Muscle layer of colon (tissue), 2 donors: ENCODE results near the gene UNC5CL.
"Not testable (repeated sequence)": the region's sequence is repeated elsewhere in the genome, so short reads cannot be mapped to it uniquely, and the experiment has no call there.

ENCODE experiments used
- H3K27ac ChIP-seq: one replicate; pipeline ENCODE4 v1.7.0; 2013; ENCODE audit warnings: low read depth, mild to moderate bottlenecking, low read length, moderate library complexity
- H3K27me3 ChIP-seq, 2 donors: one replicate each; pipeline ENCODE4 v1.7.0; 2013; ENCODE audit warnings: low read length in 2 of 2, mild to moderate bottlenecking in 2 of 2; ENCODE audit not compliant: insufficient read depth in 2 of 2, control insufficient read depth in 1 of 2
- H3K36me3 ChIP-seq: one replicate; pipeline ENCODE4 v1.7.0; 2013; ENCODE audit warnings: mild to moderate bottlenecking, low read length; ENCODE audit not compliant: insufficient read depth
- H3K4me1 ChIP-seq: one replicate; pipeline ENCODE4 v1.7.0; 2013; ENCODE audit warnings: mild to moderate bottlenecking, low read length; ENCODE audit not compliant: insufficient read depth
- H3K4me3 ChIP-seq, 2 donors: one replicate each; pipeline ENCODE4 v1.7.0; 2013; ENCODE audit warnings: low read length in 2 of 2, low read depth in 1 of 2, mild to moderate bottlenecking in 1 of 2, moderate library complexity in 1 of 2
- H3K9ac ChIP-seq: one replicate; pipeline ENCODE4 v1.7.0; 2013; ENCODE audit warnings: low read length
- H3K9me3 ChIP-seq: one replicate; pipeline ENCODE4 v1.7.0; 2013; ENCODE audit warnings: mild to moderate bottlenecking, low read length
- donor health status: abdominal sarcoma.
- donor health status: Adenocarcinoma of cecum.

The UNC5CL gene

DNA sequence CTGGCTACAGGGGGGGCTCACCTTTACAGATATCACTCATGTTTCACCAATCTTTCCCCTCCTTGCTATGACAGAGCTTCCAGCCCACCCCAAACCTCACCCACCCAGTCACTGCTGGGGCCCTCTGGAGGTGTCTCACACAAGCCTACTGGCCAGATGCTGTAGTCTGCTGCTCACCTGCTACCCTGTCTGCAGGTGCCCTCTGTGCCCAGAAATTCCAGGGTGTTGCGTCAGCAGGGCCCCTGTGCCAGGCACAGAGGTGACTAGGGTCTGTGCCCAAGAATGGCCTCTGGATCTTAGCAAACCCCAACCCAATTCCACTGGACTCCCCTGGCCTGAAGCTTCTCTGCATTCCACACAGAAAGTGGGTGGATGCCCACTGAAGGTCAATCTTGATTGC lies 21.4 kb downstream of the UNC5CL start:
- Histone ChIP-seq H3K27me3 (no peaks in the 10 kb centered on the region), H3K9ac (no peak overlapping the region), H3K4me3 (no peak overlapping the region), H3K4me1 (peaks cover 7% of the 10 kb centered on the region), H3K36me3 (no peaks in the 10 kb centered on the region), H3K27ac (no peak overlapping the region), H3K9me3 (no peaks in the 10 kb centered on the region)

DNA sequence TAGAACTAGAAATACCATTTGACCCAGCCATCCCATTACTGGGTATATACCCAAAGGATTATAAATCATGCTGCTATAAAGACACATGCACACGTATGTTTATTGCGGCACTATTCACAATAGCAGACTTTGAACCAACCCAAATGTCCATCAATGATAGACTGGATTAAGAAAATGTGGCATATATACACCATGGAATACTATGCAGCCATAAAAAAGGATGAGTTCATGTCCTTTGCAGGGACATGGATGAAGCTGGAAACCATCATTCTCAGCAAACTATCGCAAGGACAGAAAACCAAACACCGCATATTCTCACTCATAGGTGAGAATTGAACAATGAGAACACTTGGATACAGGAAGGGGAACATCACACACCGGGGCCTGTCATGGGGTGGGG lies 23.2 kb downstream of the UNC5CL start:
- not testable (repeated sequence) for H3K27ac ChIP-seq, H3K4me3 ChIP-seq, H3K9ac ChIP-seq, H3K27me3 ChIP-seq, H3K9me3 ChIP-seq, H3K36me3 ChIP-seq, H3K4me1 ChIP-seq

DNA sequence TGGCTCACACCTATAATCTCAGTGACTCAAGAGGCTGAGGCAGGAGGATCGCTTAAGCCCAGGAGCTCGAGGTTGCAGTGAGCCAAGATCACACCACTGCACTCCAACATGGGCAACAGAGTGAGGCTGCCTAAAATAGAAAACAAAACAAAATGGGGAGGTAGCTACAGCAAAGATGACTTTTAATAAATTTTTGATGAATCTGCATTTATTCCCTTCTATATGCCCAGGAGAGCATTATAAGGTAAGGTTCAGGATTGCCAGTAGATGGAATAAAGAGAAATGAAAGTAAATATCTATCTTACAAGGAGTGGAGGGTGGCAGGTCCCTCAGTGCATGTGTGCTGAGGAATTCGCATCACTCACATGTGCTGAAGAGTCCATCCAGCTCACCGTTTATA lies 24.2 kb downstream of the UNC5CL start:
- H3K27ac ChIP-seq = no peak overlapping the region
- H3K9me3 ChIP-seq = no peaks in the 10 kb centered on the region
- H3K27me3 ChIP-seq = no peaks in the 10 kb centered on the region
- H3K4me1 ChIP-seq = no peaks in the 10 kb centered on the region
- H3K9ac ChIP-seq = no peak overlapping the region
- H3K36me3 ChIP-seq = no peaks in the 10 kb centered on the region
- H3K4me3 ChIP-seq = no peak overlapping the region

DNA sequence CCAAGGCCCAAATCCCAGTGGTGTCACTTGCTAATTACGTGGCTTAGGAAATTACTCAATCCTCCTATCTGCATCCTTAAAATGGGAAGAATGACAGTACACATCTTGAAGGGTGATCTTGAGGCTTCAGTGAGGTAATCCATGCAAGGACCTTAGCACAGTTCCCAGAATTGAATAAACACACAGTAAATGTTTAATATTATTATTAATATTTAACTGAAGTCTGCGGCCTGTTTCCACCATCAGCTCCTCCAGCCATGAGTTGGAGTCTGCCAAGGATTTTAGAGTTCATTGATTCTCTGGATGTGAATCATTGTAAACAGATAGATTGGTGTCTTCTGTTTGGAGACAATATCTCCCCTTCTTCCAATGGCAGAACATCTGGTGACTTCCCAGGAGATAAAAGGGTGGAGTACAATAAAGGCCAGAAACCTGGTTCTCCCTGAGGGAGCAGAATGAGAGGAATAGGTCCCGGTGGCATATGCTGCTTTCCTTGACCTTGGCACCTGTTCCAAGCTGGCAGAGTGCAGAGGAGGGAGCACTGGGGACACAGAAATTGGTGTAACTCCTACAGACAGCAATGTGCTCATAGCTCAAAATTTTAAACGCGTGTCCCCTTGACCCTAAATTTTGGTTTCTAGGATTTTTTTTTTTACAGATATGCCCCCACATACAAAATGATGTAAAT lies 25.4 kb downstream of the UNC5CL start:
- Histone ChIP-seq H3K27ac (no peak overlapping the region), H3K4me1 (no peaks in the 10 kb centered on the region), H3K9me3 (no peaks in the 10 kb centered on the region), H3K27me3 (no peaks in the 10 kb centered on the region), H3K4me3 (no peak overlapping the region), H3K9ac (no peak overlapping the region), H3K36me3 (no peaks in the 10 kb centered on the region)

DNA sequence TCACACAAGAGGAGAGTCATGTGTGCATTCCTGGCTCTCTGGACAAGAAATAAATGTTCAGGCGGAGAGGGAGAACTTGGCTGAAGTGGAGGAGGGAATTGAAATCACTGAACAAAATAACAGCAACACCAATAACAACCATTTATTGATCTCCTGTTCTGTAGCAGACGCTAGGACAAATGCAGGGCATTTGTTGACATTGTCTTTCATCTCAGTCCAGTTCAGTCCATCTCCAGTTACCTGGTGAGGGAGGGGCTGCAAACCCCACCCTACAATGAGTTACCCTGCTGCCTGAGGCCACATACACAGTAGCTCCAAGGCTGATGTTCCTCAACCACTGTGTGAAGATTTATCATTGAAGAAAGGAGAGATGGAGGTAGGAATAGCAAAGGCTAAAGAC lies 27.3 kb downstream of the UNC5CL start:
- Histone ChIP-seq H3K4me1 (no peaks in the 10 kb centered on the region), H3K27me3 (no peaks in the 10 kb centered on the region), H3K9me3 (no peaks in the 10 kb centered on the region), H3K9ac (no peak overlapping the region), H3K36me3 (no peaks in the 10 kb centered on the region), H3K27ac (no peak overlapping the region), H3K4me3 (no peak overlapping the region)

DNA sequence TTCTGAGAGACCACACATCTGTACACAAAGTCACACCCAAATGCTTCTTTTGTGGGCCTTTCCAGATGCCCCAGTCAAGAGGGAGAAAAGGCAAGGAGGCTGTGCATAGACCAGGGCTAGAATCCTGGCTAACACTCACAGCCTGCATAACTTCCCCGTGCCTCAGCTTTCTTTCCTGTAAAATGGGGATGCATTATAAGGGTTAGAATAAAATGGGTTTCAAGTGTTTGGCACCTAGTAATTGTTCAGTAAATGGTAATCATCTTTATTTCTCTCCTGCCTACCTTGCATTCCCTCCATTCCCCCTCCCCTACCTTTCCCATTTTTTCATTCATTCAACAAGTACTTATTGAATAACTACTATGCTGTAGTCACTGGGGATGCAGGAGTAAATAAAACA lies 29.4 kb downstream of the UNC5CL start:
- Histone ChIP-seq H3K9ac (no peak overlapping the region), H3K27me3 (no peaks in the 10 kb centered on the region), H3K9me3 (no peaks in the 10 kb centered on the region), H3K4me3 (no peak overlapping the region), H3K36me3 (no peaks in the 10 kb centered on the region), H3K4me1 (no peaks in the 10 kb centered on the region), H3K27ac (no peak overlapping the region)

DNA sequence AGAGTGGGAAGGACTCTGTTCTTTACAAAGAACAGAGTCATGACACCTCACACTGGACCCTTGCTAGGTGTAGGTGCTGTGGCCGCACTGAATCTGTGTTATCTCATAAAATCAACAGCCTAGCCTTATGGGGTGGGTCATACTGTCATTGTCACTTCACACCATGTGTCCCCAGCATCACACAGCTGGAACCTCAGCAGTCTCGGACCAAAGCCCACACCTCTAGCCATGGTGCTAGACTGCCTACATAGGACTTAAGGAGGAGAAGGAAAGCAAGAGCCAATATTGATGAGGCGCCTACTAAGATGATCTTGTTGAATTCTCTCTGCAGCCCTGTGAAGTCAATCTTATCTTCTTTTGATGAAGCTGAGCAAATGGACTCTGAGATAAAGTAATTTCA lies 31.0 kb downstream of the UNC5CL start:
- H3K36me3 ChIP-seq = no peaks in the 10 kb centered on the region
- H3K4me3 ChIP-seq = no peak overlapping the region
- H3K9ac ChIP-seq = no peak overlapping the region
- no peaks in the 10 kb centered on the region for H3K27me3 ChIP-seq
- no peaks in the 10 kb centered on the region for H3K4me1 ChIP-seq
- no peaks in the 10 kb centered on the region for H3K9me3 ChIP-seq
- no peak overlapping the region for H3K27ac ChIP-seq

DNA sequence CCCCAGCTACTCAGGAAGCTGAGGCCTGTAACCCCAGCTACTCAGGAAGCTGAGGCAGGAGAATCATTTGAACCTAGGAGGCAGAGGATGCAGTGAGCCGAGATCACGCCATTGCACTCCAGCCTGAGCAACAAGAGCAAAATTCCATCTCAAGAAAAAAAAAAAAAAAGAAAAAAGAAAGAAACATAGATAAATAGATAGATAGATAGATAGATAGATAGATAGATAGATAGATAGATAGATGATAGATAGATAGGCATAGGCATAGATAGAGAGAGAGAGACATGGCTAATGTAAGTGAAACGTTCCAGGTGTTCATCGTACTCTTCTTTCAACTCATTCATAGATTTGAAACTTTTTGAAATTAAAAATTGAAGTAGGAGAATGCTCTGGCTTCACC lies 32.0 kb downstream of the UNC5CL start:
- not testable (repeated sequence) for H3K9me3 ChIP-seq, H3K36me3 ChIP-seq, H3K4me3 ChIP-seq, H3K27me3 ChIP-seq, H3K27ac ChIP-seq, H3K4me1 ChIP-seq, H3K9ac ChIP-seq

DNA sequence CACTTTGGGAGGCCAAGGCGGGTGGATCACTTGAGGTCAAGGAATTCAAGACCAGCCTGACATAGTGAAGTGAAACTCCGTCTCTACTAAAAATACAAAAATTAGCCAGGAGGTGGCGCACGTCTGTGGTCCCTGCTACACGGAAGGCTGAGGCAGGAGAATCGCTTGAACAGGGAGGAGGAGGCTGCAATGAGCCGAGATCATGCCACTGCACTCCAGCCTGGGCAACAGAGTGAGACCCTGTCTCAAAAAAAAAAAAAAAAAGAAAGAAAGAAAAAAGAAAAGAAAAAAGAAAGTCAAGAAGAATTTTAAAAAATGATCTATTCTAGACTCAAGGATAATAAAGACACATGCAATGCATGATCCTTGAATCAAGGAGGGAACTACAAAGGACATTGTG lies 32.8 kb downstream of the UNC5CL start:
- not testable (repeated sequence) for H3K27me3 ChIP-seq, H3K27ac ChIP-seq, H3K4me3 ChIP-seq, H3K4me1 ChIP-seq, H3K9me3 ChIP-seq, H3K9ac ChIP-seq, H3K36me3 ChIP-seq

DNA sequence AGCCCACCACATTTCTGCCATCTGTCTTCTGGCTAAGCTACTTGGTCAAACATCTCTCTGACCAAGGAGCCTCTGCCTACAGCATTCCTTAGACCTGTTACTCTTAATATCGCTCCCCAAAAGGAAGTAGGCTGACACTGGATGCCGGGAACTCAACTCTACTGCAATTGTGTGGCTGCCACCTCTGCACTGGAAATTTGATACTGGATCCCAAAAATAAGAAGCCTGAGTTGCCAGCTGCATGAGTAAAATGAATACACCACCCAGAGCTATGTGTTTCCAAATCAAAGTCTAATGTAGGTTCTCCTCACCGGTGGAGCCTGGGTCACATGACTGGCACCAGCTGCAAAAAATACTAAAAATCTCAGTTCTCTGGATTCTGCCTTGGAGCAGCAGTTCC lies 36.9 kb downstream of the UNC5CL start:
- H3K27ac ChIP-seq = no peak overlapping the region
- H3K9me3 ChIP-seq = no peaks in the 10 kb centered on the region
- peaks cover 18% of the 10 kb centered on the region for H3K4me1 ChIP-seq
- no peaks in the 10 kb centered on the region for H3K27me3 ChIP-seq
- H3K9ac ChIP-seq = no peak overlapping the region
- H3K4me3 ChIP-seq = no peak overlapping the region
- no peaks in the 10 kb centered on the region for H3K36me3 ChIP-seq

DNA sequence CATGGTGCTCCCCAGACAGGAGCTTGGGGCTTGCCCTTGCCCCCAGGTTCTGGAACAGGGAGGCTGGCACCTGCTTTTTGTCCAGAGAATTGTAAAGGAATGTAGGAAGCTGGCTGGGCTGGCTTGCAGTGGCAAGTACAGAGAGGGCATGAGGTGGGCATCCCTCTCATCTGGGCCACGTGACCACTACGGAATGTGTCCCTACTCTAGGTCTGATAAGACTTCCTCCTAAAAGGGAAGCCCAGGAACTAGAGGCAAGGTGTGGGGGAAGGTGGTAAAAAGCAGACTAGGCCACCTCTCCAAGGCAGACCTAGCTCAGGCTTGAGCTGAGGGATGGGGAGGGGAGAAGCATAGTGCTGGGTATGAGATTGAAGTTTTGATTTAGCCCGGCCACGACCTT lies 38.8 kb downstream of the UNC5CL start:
- Histone ChIP-seq H3K27ac (no peak overlapping the region), H3K9ac (no peak overlapping the region), H3K4me1 (peaks cover 33% of the 10 kb centered on the region), H3K27me3 (no peaks in the 10 kb centered on the region), H3K4me3 (no peak overlapping the region), H3K36me3 (no peaks in the 10 kb centered on the region), H3K9me3 (no peaks in the 10 kb centered on the region)

DNA sequence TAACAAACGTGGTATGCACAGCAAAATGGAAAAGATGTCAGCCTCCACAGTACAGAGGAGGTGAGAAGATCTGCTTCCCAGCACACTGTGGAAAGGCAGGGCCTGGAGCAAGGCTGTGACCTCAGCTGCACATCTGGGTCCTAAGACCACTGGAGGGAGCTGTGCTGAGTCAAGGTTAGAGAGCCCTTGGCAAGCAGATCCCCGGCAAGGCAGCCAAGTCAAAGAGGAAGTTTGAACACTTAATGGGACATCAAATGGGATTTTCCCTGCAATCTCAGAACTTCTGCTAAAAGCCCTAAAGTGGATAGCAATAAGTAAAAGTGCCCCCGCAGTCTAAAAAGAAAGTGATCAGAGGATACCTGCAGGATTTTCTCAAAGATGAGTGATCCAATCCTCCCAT lies 39.5 kb downstream of the UNC5CL start:
- Histone ChIP-seq H3K27me3 (no peaks in the 10 kb centered on the region), H3K27ac (no peak overlapping the region), H3K4me3 (no peak overlapping the region), H3K9me3 (no peaks in the 10 kb centered on the region), H3K36me3 (no peaks in the 10 kb centered on the region), H3K9ac (no peak overlapping the region), H3K4me1 (peaks cover 33% of the 10 kb centered on the region)
